Measurements from ENCODE around the gene HM13.

Gene HM13

DNA sequence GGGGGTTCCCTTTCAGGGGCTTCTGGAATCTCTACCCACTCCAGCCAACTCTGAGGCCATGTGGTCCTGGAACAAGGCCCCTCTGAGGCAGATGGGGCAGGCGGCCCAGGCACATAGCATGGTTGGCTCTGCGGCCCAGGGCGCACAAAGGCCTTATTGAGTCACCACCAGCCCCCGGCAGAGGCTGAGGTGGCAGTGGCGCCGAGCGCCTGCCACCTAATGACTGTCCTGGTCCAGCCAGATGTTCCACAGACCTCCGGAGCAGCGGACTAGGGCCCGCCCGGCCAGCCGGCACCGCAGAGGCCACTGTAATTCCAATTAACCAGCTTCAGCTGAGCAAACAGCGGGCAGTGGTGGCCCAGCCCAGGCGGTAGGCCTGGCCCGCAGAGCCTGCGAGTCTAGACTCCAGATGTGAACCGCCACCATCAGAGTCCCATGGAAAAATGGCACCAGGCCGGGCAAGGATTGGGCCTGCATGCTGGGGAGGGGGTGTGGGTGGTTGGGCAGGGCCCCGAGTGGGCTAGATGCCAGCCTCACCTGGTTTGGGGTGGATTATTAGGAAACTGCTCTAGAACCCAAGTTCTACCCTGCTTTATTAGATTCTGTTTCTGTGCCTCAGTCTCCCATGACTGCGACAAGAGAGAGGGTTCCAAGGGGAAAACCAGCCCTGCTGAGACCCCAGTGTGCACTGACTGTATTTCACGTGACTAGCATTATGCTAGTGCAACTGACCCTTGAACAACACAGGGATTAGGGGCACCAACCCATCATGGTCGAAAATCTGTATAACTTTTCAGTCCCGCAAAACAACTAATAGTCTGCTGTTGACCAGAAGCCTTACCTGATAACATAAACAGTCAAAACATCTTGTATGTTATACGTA lies 56.7 kb downstream of the HM13 start:
- TF ChIP-seq, protein P1, sequence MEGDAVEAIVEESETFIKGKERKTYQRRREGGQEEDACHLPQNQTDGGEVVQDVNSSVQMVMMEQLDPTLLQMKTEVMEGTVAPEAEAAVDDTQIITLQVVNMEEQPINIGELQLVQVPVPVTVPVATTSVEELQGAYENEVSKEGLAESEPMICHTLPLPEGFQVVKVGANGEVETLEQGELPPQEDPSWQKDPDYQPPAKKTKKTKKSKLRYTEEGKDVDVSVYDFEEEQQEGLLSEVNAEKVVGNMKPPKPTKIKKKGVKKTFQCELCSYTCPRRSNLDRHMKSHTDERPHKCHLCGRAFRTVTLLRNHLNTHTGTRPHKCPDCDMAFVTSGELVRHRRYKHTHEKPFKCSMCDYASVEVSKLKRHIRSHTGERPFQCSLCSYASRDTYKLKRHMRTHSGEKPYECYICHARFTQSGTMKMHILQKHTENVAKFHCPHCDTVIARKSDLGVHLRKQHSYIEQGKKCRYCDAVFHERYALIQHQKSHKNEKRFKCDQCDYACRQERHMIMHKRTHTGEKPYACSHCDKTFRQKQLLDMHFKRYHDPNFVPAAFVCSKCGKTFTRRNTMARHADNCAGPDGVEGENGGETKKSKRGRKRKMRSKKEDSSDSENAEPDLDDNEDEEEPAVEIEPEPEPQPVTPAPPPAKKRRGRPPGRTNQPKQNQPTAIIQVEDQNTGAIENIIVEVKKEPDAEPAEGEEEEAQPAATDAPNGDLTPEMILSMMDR (conservative IDR thresholded peaks at IDR 0.05; ENCODE audit: low read depth, low read length): no peak
- Histone ChIP-seq H3K4me3 (IDR thresholded peaks at IDR 0.05; ENCODE audit: insufficient read depth, low read depth, low read length) (no peak overlapping the region), H2AFZ (ENCODE audit: low read depth) (no peak overlapping the region), H4K20me1 (ENCODE audit: insufficient read depth) (no peaks in the 10 kb centered on the region), H3K27ac (peak overlapping the region; percentile 88; the same call in 1 of the 2 replicates), H3K4me2 (peak overlapping the region; percentile 79), H3K27me3 (ENCODE audit: insufficient read depth, low read depth) (no peaks in the 10 kb centered on the region), H3K79me2 (ENCODE audit: insufficient read depth, low read depth) (no peaks in the 10 kb centered on the region), H3K4me1 (ENCODE audit: low read depth, poor library complexity, severe bottlenecking) (peaks cover 79% of the 10 kb centered on the region), H3K36me3 (ENCODE audit: insufficient read depth) (no peaks in the 10 kb centered on the region), H3K9ac (peak overlapping the region; percentile 85; the same call in 1 of the 2 replicates)

GRCh38 chr20:31572042-31572700 lies 57.9 kb downstream of the HM13 start:
- no peaks in the 10 kb centered on the region for H4K20me1 ChIP-seq (ENCODE audit: insufficient read depth)
- TF ChIP-seq, protein P1 (conservative IDR thresholded peaks at IDR 0.05; ENCODE audit: low read depth, low read length): no peak
- peak overlapping the region; percentile 79 for H3K4me2 ChIP-seq
- no peaks in the 10 kb centered on the region for H3K79me2 ChIP-seq (ENCODE audit: insufficient read depth, low read depth)
- H2AFZ ChIP-seq (ENCODE audit: low read depth): peak overlapping the region; percentile 11; the same call in 1 of the 2 replicates
- no peak overlapping the region for H3K4me3 ChIP-seq (IDR thresholded peaks at IDR 0.05; ENCODE audit: insufficient read depth, low read depth, low read length)
- H3K9ac ChIP-seq: peak overlapping the region; percentile 85
- H3K4me1 ChIP-seq (ENCODE audit: low read depth, poor library complexity, severe bottlenecking): peaks cover 67% of the 10 kb centered on the region
- no peaks in the 10 kb centered on the region for H3K27me3 ChIP-seq (ENCODE audit: insufficient read depth, low read depth)
- H3K27ac ChIP-seq: peak overlapping the region; percentile 88
- no peaks in the 10 kb centered on the region for H3K36me3 ChIP-seq (ENCODE audit: insufficient read depth)

- H3K4me2 ChIP-seq: peak overlapping the region; percentile 83
- no peaks in the 10 kb centered on the region for H3K36me3 ChIP-seq (ENCODE audit: insufficient read depth)
- peaks cover 59% of the 10 kb centered on the region for H3K4me1 ChIP-seq (ENCODE audit: low read depth, poor library complexity, severe bottlenecking)
- peak overlapping the region; percentile 90 for H2AFZ ChIP-seq (ENCODE audit: low read depth)
- peak overlapping the region; percentile 88 for H3K27ac ChIP-seq
- H4K20me1 ChIP-seq (ENCODE audit: insufficient read depth): no peaks in the 10 kb centered on the region
- TF ChIP-seq, protein P1 (conservative IDR thresholded peaks at IDR 0.05; ENCODE audit: low read depth, low read length): no peak
- no peaks in the 10 kb centered on the region for H3K27me3 ChIP-seq (ENCODE audit: insufficient read depth, low read depth)
- H3K79me2 ChIP-seq (ENCODE audit: insufficient read depth, low read depth): no peaks in the 10 kb centered on the region
- H3K4me3 ChIP-seq (IDR thresholded peaks at IDR 0.05; ENCODE audit: insufficient read depth, low read depth, low read length): no peak overlapping the region
- H3K9ac ChIP-seq: peak overlapping the region; percentile 85
Observed at GRCh38 chr20:31572701-31573554, 58.7 kb downstream of the HM13 start.

All from KMS-11 (cell line).